H1 (cell line): ENCODE measurements around the gene WNK4. TPM values are rescaled to one million over a fixed set of nuclear protein-coding genes. Genes with fewer than 3 reads are reported as not detected.

Experiments
- ASH2L ChIP-seq: fragments of 200-600, 300-600 bp; sonication (generic); IDR thresholded peaks from one replicate; pipeline ENCODE4 v1.7.1; 2017; ENCODE audit warnings: low read length
- ATF3 ChIP-seq: IDR thresholded peaks from 2 replicates; pipeline ENCODE4 v1.6.1; 2011; ENCODE audit warnings: low read depth, mild to moderate bottlenecking, low read length; ENCODE audit not compliant: insufficient read depth
- BCL11A ChIP-seq, 2 experiments: IDR thresholded peaks; one replicate each; pipeline ENCODE4 v1.6.1; 2011; ENCODE audit warnings: low read depth in 2 of 2, low read length in 2 of 2, mild to moderate bottlenecking in 2 of 2
- CEBPB ChIP-seq: IDR thresholded peaks from 2 replicates; pipeline ENCODE4 v1.6.1; 2012; ENCODE audit warnings: low read depth, low read length
- CHD2 ChIP-seq: IDR thresholded peaks from 2 replicates; pipeline ENCODE4 v1.6.1; 2012; ENCODE audit warnings: low read length, improper control_type of control experiment
- E2F6 ChIP-seq: IDR thresholded peaks from 2 replicates; pipeline ENCODE4 v1.6.1; 2012; ENCODE audit warnings: inconsistent platforms
- EGR1 ChIP-seq: IDR thresholded peaks from 2 replicates; pipeline ENCODE4 v1.6.1; 2011; ENCODE audit warnings: low read depth, low read length, borderline replicate concordance
- FOSL1 ChIP-seq: IDR thresholded peaks from 2 replicates; pipeline ENCODE4 v1.6.1; 2011; ENCODE audit warnings: mild to moderate bottlenecking, low read depth, low read length, moderate library complexity; ENCODE audit not compliant: insufficient read depth
- GABPA ChIP-seq: IDR thresholded peaks from 2 replicates; pipeline ENCODE4 v1.6.1; 2011; ENCODE audit warnings: mild to moderate bottlenecking, low read length, moderate library complexity, borderline replicate concordance; ENCODE audit not compliant: insufficient read depth
- GTF2F1 ChIP-seq: IDR thresholded peaks from 2 replicates; pipeline ENCODE4 v1.6.1; 2012; ENCODE audit warnings: low read depth, low read length, improper control_type of control experiment, borderline replicate concordance
- HDAC6 ChIP-seq: IDR thresholded peaks from one replicate; pipeline ENCODE4 v1.7.1; 2012; ENCODE audit warnings: low read depth, mild to moderate bottlenecking, inconsistent platforms, low read length, moderate library complexity
- KDM1A ChIP-seq: fragments of 200-600, 300-600 bp; sonication (generic); IDR thresholded peaks from 2 replicates; pipeline ENCODE4 v1.7.1; 2016; ENCODE audit warnings: mild to moderate bottlenecking, low read length, borderline replicate concordance
- KDM5A ChIP-seq: fragments of 200-600 bp; IDR thresholded peaks from 2 replicates; pipeline ENCODE4 v1.7.1; 2012; ENCODE audit warnings: mild to moderate bottlenecking, low read length, inconsistent platforms, mixed read lengths
- NRF1 ChIP-seq: IDR thresholded peaks from 2 replicates; pipeline ENCODE4 v1.6.1; 2011; ENCODE audit warnings: mild to moderate bottlenecking, low read depth, low read length, improper control_type of control experiment
- POU5F1 ChIP-seq: IDR thresholded peaks from 2 replicates; pipeline ENCODE4 v1.6.1; 2011; ENCODE audit warnings: low read depth, mild to moderate bottlenecking, low read length, moderate library complexity
- RAD21 ChIP-seq, 2 experiments: IDR thresholded peaks in 1 of 2; conservative IDR thresholded peaks in 1 of 2; 2 replicates each; pipeline ENCODE4 v1.6.1; 2011; ENCODE audit warnings: low read depth in 2 of 2, low read length in 2 of 2, improper control_type of control experiment in 1 of 2, inconsistent platforms in 1 of 2, mild to moderate bottlenecking in 1 of 2, moderate library complexity in 1 of 2
- SAP30 ChIP-seq: fragments of 300-600 bp; sonication (generic); IDR thresholded peaks from 2 replicates; pipeline ENCODE4 v1.7.1; 2012; ENCODE audit warnings: low read length, moderate library complexity, mild to moderate bottlenecking, inconsistent platforms; ENCODE audit not compliant: insufficient read depth, insufficient replicate concordance
- SP2 ChIP-seq: IDR thresholded peaks from 2 replicates; pipeline ENCODE4 v1.6.1; 2012; ENCODE audit warnings: mild to moderate bottlenecking, low read length, inconsistent platforms
- SUZ12 ChIP-seq: fragments of 200-600 bp; sonication (generic); IDR thresholded peaks from 2 replicates; pipeline ENCODE4 v1.6.1; 2012; ENCODE audit warnings: mild to moderate bottlenecking, inconsistent platforms, low read length, moderate library complexity, mixed read lengths
- TAF1 ChIP-seq: IDR thresholded peaks from 2 replicates; pipeline ENCODE4 v1.6.1; 2011; ENCODE audit warnings: mild to moderate bottlenecking, low read depth, low read length
- TEAD4 ChIP-seq: IDR thresholded peaks from 2 replicates; pipeline ENCODE4 v1.6.1; 2012; ENCODE audit warnings: low read depth, low read length, inconsistent platforms, mixed read lengths
- ZNF274 ChIP-seq: IDR thresholded peaks from 2 replicates; pipeline ENCODE4 v1.7.0; 2012; ENCODE audit warnings: low read length, borderline replicate concordance; ENCODE audit errors: extremely low read depth
- polyA plus RNA-seq, 7 experiments: library from polyadenylated mRNA; depleted of rRNA in 3 of 7; stranded (reverse) in 5 of 7; unstranded in 2 of 7; fragments of >200 nt in 5 of 7; fragments of 200-250 nt in 2 of 7; gene quantifications; 1 replicate in 5 of 7; 2 replicates in 1 of 7; 4 replicates in 1 of 7; pipeline versions ENCODE4 v1.2.1 to v1.2.3, GENCODE V29; 2011 to 2013; ENCODE audit warnings: missing spikeins in 2 of 7, mixed read lengths in 2 of 7
- total RNA-seq: library from RNA; stranded (reverse); fragmentation: NEBNext Ultra II Directional; extraction: Animal tissue kit (Norgen Biotek cat#: 25700); gene quantifications from 2 replicates; pipeline ENCODE4 v1.2.1, GENCODE V29; 2021

Gene WNK4
- total and polyA plus RNA-seq, 2 of the 8 experiments (the other 6 are each of a cell fraction or from before 2014, with no cell fraction given): 0.21 to 1.7 TPM

- TF ChIP-seq HDAC6 (no peak), RAD21 (IDR thresholded peaks at IDR 0.05 in 1 of 2, conservative IDR thresholded peaks at IDR 0.05 in 1 of 2; ENCODE audit: low read depth in 2 of 2, low read length in 2 of 2) (no peak), ASH2L (peak; percentile 81), CEBPB (no peak), TAF1 (peak; percentile 65; the same call in 1 of the 2 replicates), TEAD4 (peak; percentile 22; the same call in 1 of the 2 replicates), SP2 (no peak), KDM1A (peak; percentile 79), KDM5A (peak; percentile 78), GABPA (no peak), CHD2 (peak; percentile 61), SAP30 (peak; percentile 60), BCL11A (IDR thresholded peaks at IDR 0.05; ENCODE audit: low read depth in 2 of 2, low read length in 2 of 2) (no peak), NRF1 (no peak), GTF2F1 (0 out of 2 replicates have a peak, but pooled peaks have one; percentile 47), EGR1 (no peak), FOSL1 (no peak), SUZ12 (no peak), ATF3 (no peak), E2F6 (peak; percentile 100), POU5F1 (no peak), ZNF274 (no peak)
Observed at GRCh38 chr17:42798383-42799380, 18.3 kb downstream of the WNK4 start, which contains the start of the genes CNTD1 and COA3 (continued).
